DND-41 (cell line): ENCODE measurements around the gene SPEF2.
A peak's percentile ranks its signal among the peaks of the same experiment; 100 is the strongest.

Source experiments
- CTCF ChIP-seq: IDR thresholded peaks from 2 replicates; pipeline ENCODE4 v1.5.1; 2012; ENCODE audit warnings: borderline replicate concordance, low read length, moderate library complexity, mild to moderate bottlenecking; ENCODE audit not compliant: poor library complexity, severe bottlenecking; ENCODE audit errors: extremely low read depth
- EZH2 ChIP-seq: IDR thresholded peaks from 3 replicates; pipeline ENCODE4 v1.6.1; 2012; ENCODE audit warnings: borderline replicate concordance, low read depth, mild to moderate bottlenecking, moderate library complexity, low read length, inconsistent platforms; ENCODE audit not compliant: severe bottlenecking

GRCh38 chr5:35651002-35651756 lies 33.5 kb downstream of the SPEF2 start:
- TF ChIP-seq CTCF (peak; percentile 81), EZH2 (no peak)
